GM12878 (cell line): ENCODE data around the gene TNK2. TPM values are rescaled to one million over a fixed set of nuclear protein-coding genes. Genes with fewer than 3 reads are reported as not detected.

ENCODE experiments used
- ASH2L ChIP-seq: fragments of 300-600, 200-600 bp; sonication (generic); IDR thresholded peaks from 2 replicates; pipeline ENCODE4 v1.6.1; 2017; ENCODE audit warnings: low read depth, mild to moderate bottlenecking, borderline replicate concordance
- BACH1 ChIP-seq: fragments of 450-650 bp; IDR thresholded peaks from 2 replicates; pipeline ENCODE4 v1.6.1; 2017; ENCODE audit warnings: mild to moderate bottlenecking, borderline replicate concordance
- BHLHE40 ChIP-seq, 2 experiments: fragments of 450-650 bp in 1 of 2; IDR thresholded peaks; 2 replicates each; pipeline ENCODE4 v1.6.1; 2011 to 2017; ENCODE audit warnings: low read depth in 2 of 2, borderline replicate concordance in 1 of 2, improper control_type of control experiment in 1 of 2, low read length in 1 of 2, mild to moderate bottlenecking in 1 of 2
- DPF2 ChIP-seq: fragments of 450-650 bp; IDR thresholded peaks from 2 replicates; pipeline ENCODE4 v1.6.1; 2017; ENCODE audit warnings: mild to moderate bottlenecking
- GABPA ChIP-seq: IDR thresholded peaks from 2 replicates; pipeline ENCODE4 v1.6.1; 2014; ENCODE audit warnings: antibody characterized with exemption, low read depth, mild to moderate bottlenecking, inconsistent platforms
- GATAD2B ChIP-seq: fragments of 450-650 bp; conservative IDR thresholded peaks from 2 replicates; pipeline ENCODE4 v1.6.1; 2017; ENCODE audit warnings: low read depth, mild to moderate bottlenecking, moderate library complexity
- HCFC1 ChIP-seq: fragments of 150-350 bp; IDR thresholded peaks from 2 replicates; pipeline ENCODE4 v1.6.1; 2014; ENCODE audit warnings: low read length
- HDGF ChIP-seq: fragments of 450-650 bp; IDR thresholded peaks from 2 replicates; pipeline ENCODE4 v1.6.1; 2016; ENCODE audit warnings: antibody characterized with exemption
- KDM1A ChIP-seq: fragments of 200-600 bp; sonication (generic); IDR thresholded peaks from 2 replicates; pipeline ENCODE4 v1.6.1; 2016; ENCODE audit warnings: borderline replicate concordance
- MEF2B ChIP-seq: fragments of 450-650 bp; IDR thresholded peaks from 2 replicates; pipeline ENCODE4 v1.6.1; 2018; ENCODE audit warnings: mild to moderate bottlenecking, moderate library complexity; ENCODE audit not compliant: partially characterized antibody, poor library complexity, severe bottlenecking
- MXI1 ChIP-seq: fragments of 150-350 bp; IDR thresholded peaks from 2 replicates; pipeline ENCODE4 v1.6.1; 2011; ENCODE audit warnings: low read depth, mild to moderate bottlenecking, inconsistent platforms, low read length, improper control_type of control experiment
- NR2C1 ChIP-seq: fragments of 450-650 bp; IDR thresholded peaks from 2 replicates; pipeline ENCODE4 v1.6.1; 2017; ENCODE audit warnings: antibody characterized with exemption, mild to moderate bottlenecking, moderate library complexity
- POLR2A ChIP-seq: IDR thresholded peaks from 2 replicates; pipeline ENCODE4 v1.6.1; 2011; ENCODE audit warnings: low read depth, mild to moderate bottlenecking, low read length
- POLR2AphosphoS5 ChIP-seq: IDR thresholded peaks from 2 replicates; pipeline ENCODE4 v1.6.1; 2011; ENCODE audit warnings: mild to moderate bottlenecking, low read length, inconsistent platforms
- RB1 ChIP-seq: fragments of 450-650 bp; formaldehyde crosslinking; IDR thresholded peaks from 2 replicates; pipeline ENCODE4 v1.6.1; 2017; ENCODE audit warnings: mild to moderate bottlenecking, borderline replicate concordance
- RUNX3 ChIP-seq: IDR thresholded peaks from 2 replicates; pipeline ENCODE4 v1.6.1; 2012; ENCODE audit warnings: low read length, inconsistent platforms
- SIN3A ChIP-seq: IDR thresholded peaks from 2 replicates; pipeline ENCODE4 v1.6.1; 2012; ENCODE audit warnings: low read depth, low read length, improper control_type of control experiment
- YBX1 ChIP-seq: fragments of 450-650 bp; IDR thresholded peaks from 2 replicates; pipeline ENCODE4 v1.6.1; 2016; ENCODE audit warnings: antibody characterized with exemption
- polyA plus RNA-seq, 11 experiments: library from polyadenylated mRNA; depleted of rRNA in 4 of 11; unstranded in 6 of 11; stranded (reverse) in 5 of 11; fragments of >200 nt; fragmentation: Nextera tagmentation in 4 of 11; fragmentation: Illumina TruSeq in 1 of 11; extraction: Ambion mirVana in 4 of 11; extraction: Trizol in 1 of 11; gene quantifications; 1 replicate in 1 of 11; 2 replicates in 10 of 11; pipeline versions ENCODE4 v1.2.1 to v1.2.3, GENCODE V29; 2011 to 2016; ENCODE audit warnings: inconsistent platforms in 2 of 11, missing spikeins in 2 of 11, low read depth in 1 of 11
- total RNA-seq, 4 experiments: library from RNA; depleted of rRNA in 3 of 4; stranded (reverse); fragments of >200 nt in 3 of 4; fragmentation: Illumina TruSeq in 1 of 4; extraction: Trizol in 1 of 4; gene quantifications; 2 replicates each; pipeline versions ENCODE4 v1.2.1 to v1.2.3, GENCODE V29; 2013 to 2021
- TF ChIP-seq, protein P1 (sequence below): IDR thresholded peaks from 2 replicates; pipeline ENCODE4 v1.6.1; 2012; ENCODE audit warnings: improper control_type of control experiment, low read depth, low read length; ENCODE audit not compliant: insufficient replicate concordance
- TF ChIP-seq, protein P2 (sequence below): fragments of 450-650 bp; IDR thresholded peaks from 2 replicates; pipeline ENCODE4 v1.6.1; 2017; ENCODE audit warnings: mild to moderate bottlenecking, moderate library complexity

TNK2 gene
- total and polyA plus RNA-seq, 10 of the 15 experiments (the other 5 are each of a cell fraction or from before 2014, with no cell fraction given) = 0.13 to 47.8 (median 10.8) TPM

DNA sequence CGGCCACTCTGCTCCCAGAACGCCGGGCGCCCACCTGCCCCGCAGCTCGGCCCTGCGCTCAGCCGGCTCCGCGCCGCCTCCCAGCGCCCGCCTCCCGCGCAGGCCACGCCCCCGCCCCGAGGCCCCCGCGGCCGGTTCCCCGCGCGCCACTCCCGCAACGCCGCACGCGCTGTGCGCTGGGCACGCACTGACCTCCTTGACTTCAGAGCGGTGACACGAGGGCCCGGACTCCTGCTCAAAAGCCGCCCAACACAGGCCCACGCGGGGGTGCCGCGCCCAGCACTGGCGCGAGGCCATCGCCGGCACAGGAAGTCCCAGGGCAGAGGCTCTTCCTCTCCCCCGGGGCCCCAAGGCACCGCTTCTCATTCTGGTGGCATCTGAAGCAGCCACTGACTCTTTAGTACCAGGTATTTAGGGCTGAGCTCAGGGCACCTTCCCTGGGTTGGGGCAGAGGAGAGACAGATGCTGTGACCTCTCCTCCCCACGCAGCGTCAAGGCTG is 12.4 kb downstream of the TNK2 start (continued):
- no peak for TF ChIP-seq NR2C1
- peak; percentile 49; the same call in 1 of the 2 replicates for TF ChIP-seq MXI1
- TF ChIP-seq, protein P1, sequence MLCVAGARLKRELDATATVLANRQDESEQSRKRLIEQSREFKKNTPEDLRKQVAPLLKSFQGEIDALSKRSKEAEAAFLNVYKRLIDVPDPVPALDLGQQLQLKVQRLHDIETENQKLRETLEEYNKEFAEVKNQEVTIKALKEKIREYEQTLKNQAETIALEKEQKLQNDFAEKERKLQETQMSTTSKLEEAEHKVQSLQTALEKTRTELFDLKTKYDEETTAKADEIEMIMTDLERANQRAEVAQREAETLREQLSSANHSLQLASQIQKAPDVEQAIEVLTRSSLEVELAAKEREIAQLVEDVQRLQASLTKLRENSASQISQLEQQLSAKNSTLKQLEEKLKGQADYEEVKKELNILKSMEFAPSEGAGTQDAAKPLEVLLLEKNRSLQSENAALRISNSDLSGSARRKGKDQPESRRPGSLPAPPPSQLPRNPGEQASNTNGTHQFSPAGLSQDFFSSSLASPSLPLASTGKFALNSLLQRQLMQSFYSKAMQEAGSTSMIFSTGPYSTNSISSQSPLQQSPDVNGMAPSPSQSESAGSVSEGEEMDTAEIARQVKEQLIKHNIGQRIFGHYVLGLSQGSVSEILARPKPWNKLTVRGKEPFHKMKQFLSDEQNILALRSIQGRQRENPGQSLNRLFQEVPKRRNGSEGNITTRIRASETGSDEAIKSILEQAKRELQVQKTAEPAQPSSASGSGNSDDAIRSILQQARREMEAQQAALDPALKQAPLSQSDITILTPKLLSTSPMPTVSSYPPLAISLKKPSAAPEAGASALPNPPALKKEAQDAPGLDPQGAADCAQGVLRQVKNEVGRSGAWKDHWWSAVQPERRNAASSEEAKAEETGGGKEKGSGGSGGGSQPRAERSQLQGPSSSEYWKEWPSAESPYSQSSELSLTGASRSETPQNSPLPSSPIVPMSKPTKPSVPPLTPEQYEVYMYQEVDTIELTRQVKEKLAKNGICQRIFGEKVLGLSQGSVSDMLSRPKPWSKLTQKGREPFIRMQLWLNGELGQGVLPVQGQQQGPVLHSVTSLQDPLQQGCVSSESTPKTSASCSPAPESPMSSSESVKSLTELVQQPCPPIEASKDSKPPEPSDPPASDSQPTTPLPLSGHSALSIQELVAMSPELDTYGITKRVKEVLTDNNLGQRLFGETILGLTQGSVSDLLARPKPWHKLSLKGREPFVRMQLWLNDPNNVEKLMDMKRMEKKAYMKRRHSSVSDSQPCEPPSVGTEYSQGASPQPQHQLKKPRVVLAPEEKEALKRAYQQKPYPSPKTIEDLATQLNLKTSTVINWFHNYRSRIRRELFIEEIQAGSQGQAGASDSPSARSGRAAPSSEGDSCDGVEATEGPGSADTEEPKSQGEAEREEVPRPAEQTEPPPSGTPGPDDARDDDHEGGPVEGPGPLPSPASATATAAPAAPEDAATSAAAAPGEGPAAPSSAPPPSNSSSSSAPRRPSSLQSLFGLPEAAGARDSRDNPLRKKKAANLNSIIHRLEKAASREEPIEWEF = no peak
- TF ChIP-seq KDM1A = no peak
- peak; percentile 62 for TF ChIP-seq MEF2B
- no peak for TF ChIP-seq RUNX3
- TF ChIP-seq BACH1 = peak; percentile 67
- TF ChIP-seq, protein P2, sequence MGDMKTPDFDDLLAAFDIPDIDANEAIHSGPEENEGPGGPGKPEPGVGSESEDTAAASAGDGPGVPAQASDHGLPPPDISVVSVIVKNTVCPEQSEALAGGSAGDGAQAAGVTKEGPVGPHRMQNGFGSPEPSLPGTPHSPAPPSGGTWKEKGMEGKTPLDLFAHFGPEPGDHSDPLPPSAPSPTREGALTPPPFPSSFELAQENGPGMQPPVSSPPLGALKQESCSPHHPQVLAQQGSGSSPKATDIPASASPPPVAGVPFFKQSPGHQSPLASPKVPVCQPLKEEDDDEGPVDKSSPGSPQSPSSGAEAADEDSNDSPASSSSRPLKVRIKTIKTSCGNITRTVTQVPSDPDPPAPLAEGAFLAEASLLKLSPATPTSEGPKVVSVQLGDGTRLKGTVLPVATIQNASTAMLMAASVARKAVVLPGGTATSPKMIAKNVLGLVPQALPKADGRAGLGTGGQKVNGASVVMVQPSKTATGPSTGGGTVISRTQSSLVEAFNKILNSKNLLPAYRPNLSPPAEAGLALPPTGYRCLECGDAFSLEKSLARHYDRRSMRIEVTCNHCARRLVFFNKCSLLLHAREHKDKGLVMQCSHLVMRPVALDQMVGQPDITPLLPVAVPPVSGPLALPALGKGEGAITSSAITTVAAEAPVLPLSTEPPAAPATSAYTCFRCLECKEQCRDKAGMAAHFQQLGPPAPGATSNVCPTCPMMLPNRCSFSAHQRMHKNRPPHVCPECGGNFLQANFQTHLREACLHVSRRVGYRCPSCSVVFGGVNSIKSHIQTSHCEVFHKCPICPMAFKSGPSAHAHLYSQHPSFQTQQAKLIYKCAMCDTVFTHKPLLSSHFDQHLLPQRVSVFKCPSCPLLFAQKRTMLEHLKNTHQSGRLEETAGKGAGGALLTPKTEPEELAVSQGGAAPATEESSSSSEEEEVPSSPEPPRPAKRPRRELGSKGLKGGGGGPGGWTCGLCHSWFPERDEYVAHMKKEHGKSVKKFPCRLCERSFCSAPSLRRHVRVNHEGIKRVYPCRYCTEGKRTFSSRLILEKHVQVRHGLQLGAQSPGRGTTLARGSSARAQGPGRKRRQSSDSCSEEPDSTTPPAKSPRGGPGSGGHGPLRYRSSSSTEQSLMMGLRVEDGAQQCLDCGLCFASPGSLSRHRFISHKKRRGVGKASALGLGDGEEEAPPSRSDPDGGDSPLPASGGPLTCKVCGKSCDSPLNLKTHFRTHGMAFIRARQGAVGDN = peak; percentile 67; the same call in 1 of the 2 replicates
- TF ChIP-seq POLR2A = peak; percentile 64; the same call in 1 of the 2 replicates
- TF ChIP-seq DPF2 = peak; percentile 47; the same call in 1 of the 2 replicates
- TF ChIP-seq HDGF = 0 out of 2 replicates have a peak, but pooled peaks have one; percentile 21
- peak; percentile 56; the same call in 1 of the 2 replicates for TF ChIP-seq RB1
- no peak for TF ChIP-seq HCFC1
- TF ChIP-seq ASH2L = peak; percentile 40; the same call in 1 of the 2 replicates
- TF ChIP-seq BHLHE40 (IDR thresholded peaks at IDR 0.05; ENCODE audit: borderline replicate concordance in 1 of 2, low read depth in 2 of 2, low read length in 1 of 2) = peak in 1 of 2 experiments; percentile 74; a peak in 2 of 4 replicates
- no peak for TF ChIP-seq GABPA
- TF ChIP-seq SIN3A = no peak
- no peak for TF ChIP-seq POLR2AphosphoS5
- peak; percentile 57; the same call in 1 of the 2 replicates for TF ChIP-seq GATAD2B
- no peak for TF ChIP-seq YBX1
